SIG-M5 treated with dmso at 0.1 percent for 504 hours (cell line): ENCODE measurements around the gene RAPGEF6.
A peak's percentile ranks its signal among the peaks of the same experiment; 100 is the strongest.
"Not testable (repeated sequence)": the region's sequence is repeated elsewhere in the genome, so short reads cannot be mapped to it uniquely, and the experiment has no call there.

Source experiments
- DNase-seq: peaks from one replicate; lab custom pipeline; 2025; ENCODE audit not compliant: unreplicated experiment; lab: John Stamatoyannopoulos, UW

Gene RAPGEF6

GRCh38 chr5:131509801-131510200, 125.2 kb downstream of the RAPGEF6 start:
- DNase-seq, result no peak

GRCh38 chr5:131505237-131505908, 129.7 kb downstream of the RAPGEF6 start:
- DNase-seq, result no peak

- peak; percentile 72 for DNase-seq
Observed at GRCh38 chr5:131496400-131496713, 138.7 kb downstream of the RAPGEF6 start.

- DNase-seq, result no peak
Observed at GRCh38 chr5:131495536-131496399, 139.3 kb downstream of the RAPGEF6 start.

DNA sequence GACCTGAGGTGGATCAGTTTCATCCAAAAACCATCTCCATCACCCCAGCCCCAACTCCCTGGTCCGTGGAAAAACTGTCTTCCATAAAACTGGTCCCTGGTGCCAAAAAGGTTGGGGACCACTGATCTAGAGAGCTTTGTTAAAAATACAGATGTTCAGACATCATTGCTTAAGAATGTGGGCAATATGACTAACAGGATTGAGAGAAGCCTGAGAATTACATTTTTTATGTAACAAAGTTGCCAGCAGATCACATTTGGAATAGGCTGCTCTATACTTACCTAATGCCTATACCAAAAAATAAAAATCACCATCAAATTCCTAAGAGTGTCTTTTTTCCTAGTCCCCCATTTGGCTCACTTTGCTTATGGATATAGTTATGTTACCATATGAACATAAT, 143.3 kb downstream of the RAPGEF6 start:
- no peak for DNase-seq

DNA sequence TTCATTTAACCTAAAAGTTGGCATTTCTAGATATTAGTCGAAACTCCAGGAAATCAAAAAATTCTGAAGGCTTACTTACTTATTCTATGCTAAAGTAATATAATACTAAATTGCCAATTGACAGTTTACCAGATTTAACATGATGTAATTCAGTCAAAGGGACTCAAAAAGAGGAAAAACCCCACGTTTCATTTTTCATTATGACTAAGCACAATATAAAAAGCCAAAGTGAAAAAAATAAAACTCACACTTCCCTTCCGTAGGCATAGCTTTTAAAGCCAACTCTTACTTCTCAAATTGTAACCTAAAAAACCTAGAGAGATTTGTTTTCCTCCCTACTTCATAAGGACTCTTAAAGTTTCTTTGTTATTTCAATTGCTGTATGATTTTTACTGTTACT, 146.6 kb downstream of the RAPGEF6 start:
- DNase-seq, result peak; percentile 76

DNA sequence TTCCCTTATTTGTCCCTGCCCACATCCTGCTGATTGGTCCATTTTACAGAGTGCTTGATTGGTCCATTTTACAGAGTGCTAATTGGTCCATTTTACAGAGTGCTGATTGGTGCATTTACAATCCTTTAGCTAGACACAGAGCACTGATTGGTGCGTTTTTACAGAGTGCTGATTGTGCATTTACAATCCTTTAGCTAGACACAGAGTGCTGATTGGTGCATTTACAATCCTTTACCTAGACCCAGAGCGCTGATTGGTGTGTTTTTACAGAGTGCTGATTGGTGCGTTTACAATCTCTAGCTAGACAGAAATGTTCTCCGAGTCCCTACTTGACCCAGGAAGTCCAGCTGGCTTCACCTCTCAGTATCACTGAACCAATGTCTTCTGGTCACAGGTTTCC, 147.7 kb downstream of the RAPGEF6 start:
- not testable (repeated sequence) for DNase-seq

- DNase-seq, result no peak
Observed at GRCh38 chr5:131482617-131483016, 152.4 kb downstream of the RAPGEF6 start.

- DNase-seq, result no peak
Observed at GRCh38 chr5:131481569-131481968, 153.5 kb downstream of the RAPGEF6 start.

- DNase-seq, result no peak
Observed at GRCh38 chr5:131475541-131475941, 159.5 kb downstream of the RAPGEF6 start.

DNA sequence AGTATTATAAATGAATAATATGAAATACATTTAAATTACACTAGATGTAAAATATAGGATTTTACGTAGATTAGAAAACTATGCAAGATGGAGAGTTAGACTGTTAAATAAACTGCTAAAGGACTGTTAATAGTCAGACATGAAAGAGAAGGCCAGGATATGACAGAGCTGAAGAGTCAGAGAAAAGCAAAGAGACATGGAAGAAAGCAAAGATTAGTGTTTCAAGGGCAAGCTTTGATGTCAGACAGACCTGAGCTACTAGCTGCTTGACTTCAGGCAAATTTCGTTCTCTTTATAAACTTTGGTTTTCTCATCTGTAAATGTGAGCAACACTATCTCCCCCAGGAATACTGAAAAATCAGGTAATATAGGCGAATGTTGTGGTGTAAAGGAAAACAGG, 161.3 kb downstream of the RAPGEF6 start:
- no peak for DNase-seq

DNA sequence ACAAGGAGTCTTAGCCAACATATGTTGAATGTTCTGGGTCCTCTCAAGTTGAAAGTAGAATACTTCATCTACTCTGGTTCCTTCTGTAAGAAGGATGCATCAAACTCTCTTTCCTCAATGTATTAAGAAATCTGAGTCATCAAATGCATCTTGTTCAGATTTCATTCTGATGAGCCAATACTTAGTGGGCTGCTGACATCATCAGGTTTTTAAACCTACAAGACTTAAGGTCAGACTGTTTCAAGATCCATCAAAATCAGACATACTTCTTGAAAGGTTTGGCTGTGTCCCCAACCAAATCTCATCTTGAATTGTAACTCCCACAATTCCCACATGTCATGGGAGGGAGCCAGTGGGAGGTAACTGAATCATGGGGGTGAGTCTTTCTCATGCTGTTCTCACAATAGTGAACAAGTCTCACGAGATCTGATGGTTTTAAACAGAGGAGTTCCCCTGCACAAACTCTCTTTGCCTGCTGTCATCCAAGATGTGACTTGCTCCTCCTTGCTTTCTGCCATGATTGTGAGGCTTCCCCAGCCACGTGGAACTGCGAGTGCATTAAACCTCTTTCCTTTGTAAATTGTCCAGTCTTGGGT, 168.8 kb downstream of the RAPGEF6 start:
- no peak for DNase-seq

- DNase-seq, result no peak
Observed at GRCh38 chr5:131463656-131464055, 171.4 kb downstream of the RAPGEF6 start.

DNA sequence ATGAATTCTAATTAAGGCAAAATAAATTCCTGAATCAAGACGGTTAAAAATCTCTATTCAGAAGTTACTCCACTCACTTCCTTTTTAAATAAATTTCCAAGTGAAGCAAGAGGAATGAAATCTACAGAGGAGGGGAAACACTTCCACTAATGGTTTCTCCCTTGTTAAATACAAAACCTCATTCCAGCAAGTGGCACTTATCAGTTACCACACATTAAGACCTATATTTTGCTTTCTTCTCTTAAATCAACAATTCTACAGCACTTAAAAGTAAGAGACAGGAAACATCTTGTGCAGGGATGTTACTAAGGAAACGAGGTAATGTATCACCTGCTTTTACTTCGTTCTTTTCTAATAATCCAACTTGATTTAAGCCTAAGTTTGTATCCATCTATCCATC, 172.6 kb downstream of the RAPGEF6 start:
- no peak for DNase-seq

DNA sequence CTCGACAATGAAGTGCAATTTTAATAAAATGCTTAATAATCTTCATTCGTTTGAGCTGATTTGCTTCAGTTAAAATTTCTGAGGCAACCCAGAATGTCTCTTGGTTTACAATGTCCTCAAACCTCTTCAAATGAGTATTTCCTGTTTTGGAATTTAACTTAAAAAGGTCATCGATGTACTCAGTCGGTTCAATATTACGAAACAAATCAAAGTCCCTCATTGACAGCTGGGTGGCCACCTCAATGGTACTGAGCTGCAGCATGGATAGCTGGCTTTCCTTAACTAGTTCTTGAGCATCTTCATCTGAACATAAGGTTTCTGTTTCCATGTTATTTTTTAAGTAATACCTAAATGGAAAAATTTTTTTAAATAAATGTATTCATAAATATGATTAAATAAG, 173.3 kb downstream of the RAPGEF6 start:
- DNase-seq, result no peak

DNA sequence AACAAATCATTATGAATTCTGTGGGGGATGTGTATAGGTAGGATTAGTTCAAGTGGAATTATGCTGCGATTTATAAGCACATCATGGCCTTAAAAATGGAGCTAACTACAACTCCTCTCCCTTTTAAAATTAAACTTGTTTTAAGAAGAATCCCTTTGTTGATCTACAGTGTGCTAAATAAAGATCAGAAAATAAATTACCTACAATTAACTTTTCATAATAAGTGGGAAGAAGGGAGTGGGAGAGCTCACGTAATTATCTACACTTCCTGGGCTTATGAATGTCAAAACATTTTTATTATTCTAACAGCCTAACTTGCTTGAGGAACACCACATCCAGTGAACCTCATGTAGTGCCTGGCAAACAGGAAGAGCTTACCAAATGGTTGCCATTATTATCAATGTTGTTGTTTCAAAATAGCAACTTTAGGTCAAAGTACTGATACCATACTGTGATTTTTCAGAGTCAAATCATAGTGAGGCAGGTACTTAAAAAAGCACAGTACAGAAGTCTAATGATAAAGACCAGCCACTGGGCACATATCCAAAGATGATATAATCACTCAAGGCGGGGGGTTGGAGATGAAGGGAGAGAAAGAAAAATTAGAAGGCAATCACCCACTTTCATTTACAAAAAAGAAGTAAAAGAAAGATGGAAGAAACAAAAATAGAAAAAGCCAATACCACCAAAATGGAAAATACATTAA, 174.0 kb downstream of the RAPGEF6 start:
- DNase-seq, result no peak

DNA sequence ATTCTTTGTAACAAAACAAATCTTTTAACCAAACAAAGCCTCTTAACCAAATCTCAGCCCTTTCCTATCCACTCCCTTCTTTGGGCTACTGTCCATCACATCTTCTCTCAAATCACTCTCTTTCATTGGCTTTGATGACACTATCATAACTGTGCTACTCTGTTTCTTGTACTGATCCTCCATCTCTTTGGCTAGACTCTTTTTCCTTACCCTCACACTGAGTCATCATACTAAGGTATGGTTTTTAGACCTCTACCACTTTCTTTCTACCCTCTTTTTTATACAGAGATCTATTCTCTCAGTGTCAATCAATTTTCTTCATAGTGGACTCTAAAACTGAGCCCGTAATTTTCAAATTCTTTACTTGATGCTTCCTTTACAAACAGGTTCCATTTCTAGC, 174.9 kb downstream of the RAPGEF6 start:
- no peak for DNase-seq

- DNase-seq, result no peak
Observed at GRCh38 chr5:131459216-131459615, 175.8 kb downstream of the RAPGEF6 start.

DNA sequence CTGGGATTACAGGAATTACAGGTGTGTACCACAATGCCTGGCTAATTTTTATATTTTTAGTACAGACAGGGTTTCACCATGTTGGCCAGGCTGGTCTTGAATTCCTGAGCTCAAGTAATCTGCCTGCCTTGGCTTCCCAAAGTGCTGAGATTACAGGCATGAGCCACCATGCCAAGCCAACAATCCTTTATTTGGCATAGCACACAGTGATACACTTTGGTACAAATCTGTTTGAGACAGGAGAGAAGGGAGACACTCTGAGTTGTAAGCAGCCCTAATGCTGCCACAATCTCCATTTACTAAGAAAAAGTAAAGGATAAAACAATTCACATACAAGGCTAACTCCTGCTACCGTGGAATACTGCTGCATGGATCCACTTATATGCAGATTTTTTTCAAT, 177.8 kb downstream of the RAPGEF6 start:
- DNase-seq, result no peak

- no peak for DNase-seq
Observed at GRCh38 chr5:131450941-131451340, 184.1 kb downstream of the RAPGEF6 start.

GRCh38 chr5:131441184-131441583, 193.8 kb downstream of the RAPGEF6 start:
- DNase-seq, result no peak

DNA sequence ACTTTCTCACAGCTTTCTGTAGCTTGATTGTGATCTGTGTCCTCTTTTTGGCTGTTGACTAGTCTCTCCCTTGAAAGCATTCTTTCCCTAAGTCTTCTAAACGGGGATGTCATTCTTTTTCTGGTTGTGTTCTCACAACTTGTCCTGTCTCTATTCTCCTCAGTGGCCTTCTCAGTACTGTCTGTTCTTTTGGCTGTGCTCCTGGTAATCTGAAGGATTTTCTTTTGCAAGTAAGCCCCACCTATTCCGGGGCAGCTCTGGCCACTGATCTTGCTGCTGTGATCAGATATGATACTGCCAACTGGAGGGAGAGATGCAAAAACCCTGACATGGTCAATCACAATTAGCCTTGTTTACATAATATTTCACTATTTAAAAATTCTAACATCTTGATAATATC, 198.9 kb downstream of the RAPGEF6 start:
- DNase-seq, result no peak
